Sigmoid colon (tissue), 7 donors: ENCODE results near the gene DYNLL2. TPM values are rescaled to one million over a fixed set of nuclear protein-coding genes. Genes with fewer than 3 reads are reported as not detected.
"Not testable (repeated sequence)": the region's sequence is repeated elsewhere in the genome, so short reads cannot be mapped to it uniquely, and the experiment has no call there.

Experiments
- DNase-seq: peaks from one replicate; pipeline ENCODE4 v3.0.0-alpha.2; 2019
- H3K27ac ChIP-seq, 4 donors: fragments of 200-600 bp; sonication (generic); one replicate each; pipeline ENCODE4 v1.5.1; 2016 to 2019; ENCODE audit warnings: mild to moderate bottlenecking in 1 of 4
- H3K27me3 ChIP-seq, 3 donors: fragments of 200-600 bp; sonication (generic); one replicate each; pipeline ENCODE4 v1.5.1; 2019; ENCODE audit warnings: mild to moderate bottlenecking in 1 of 3
- H3K36me3 ChIP-seq, 4 donors: fragments of 200-600 bp; sonication (generic); one replicate each; pipeline ENCODE4 v1.5.1; 2016 to 2019
- H3K4me1 ChIP-seq, 4 donors: fragments of 200-600 bp; sonication (generic); one replicate each; pipeline ENCODE4 v1.5.1; 2017 to 2019
- H3K4me3 ChIP-seq, 4 donors: fragments of 200-600 bp; sonication (generic); one replicate each; pipeline ENCODE4 v1.5.1; 2017 to 2019; ENCODE audit warnings: mild to moderate bottlenecking in 2 of 4, moderate library complexity in 1 of 4
- H3K9me3 ChIP-seq, 4 donors: fragments of 200-600 bp in 3 of 4; sonication (generic) in 3 of 4; one replicate each; pipeline versions ENCODE4 v1.5.1 to v1.6.1; 2013 to 2019
- EP300 ChIP-seq, 4 donors: sonication (generic); formaldehyde crosslinking; IDR thresholded peaks; one replicate each; pipeline ENCODE4 v1.6.1; 2017; ENCODE audit warnings: antibody characterized with exemption in 4 of 4
- POLR2A ChIP-seq, 2 donors: fragments of 450-650 bp; IDR thresholded peaks; one replicate each; pipeline ENCODE4 v1.6.1; 2016; ENCODE audit warnings: antibody characterized with exemption in 2 of 2, mild to moderate bottlenecking in 2 of 2, moderate library complexity in 2 of 2
- POLR2AphosphoS5 ChIP-seq, 4 donors: sonication (generic); formaldehyde crosslinking; IDR thresholded peaks; one replicate each; pipeline ENCODE4 v1.6.1; 2017; ENCODE audit warnings: antibody characterized with exemption in 4 of 4
- WGBS, 2 donors: extraction: QIAGEN DNeasy Blood & Tissue Kit; methylation state at CpG; one replicate each; pipeline ENCODE4 v1.1.7; 2013; 5-methylcytosine and 5-hydroxymethylcytosine counted together
- intact Hi-C: fragments of 100-400 bp; cut with DNase I; formaldehyde crosslinking; loops from one replicate; pipeline ENCODE4 v1.15.1; 2023
- polyA plus RNA-seq, 3 donors: library from polyadenylated mRNA; stranded (reverse); fragments of 200-250 nt; gene quantifications; one replicate each; pipeline ENCODE4 v1.2.3, GENCODE V29; 2013
- total RNA-seq, 4 donors: library from RNA; depleted of rRNA; stranded (reverse); fragments of >200 nt; gene quantifications; one replicate each; pipeline ENCODE4 v1.1.0, GENCODE V29; 2016
- TF ChIP-seq, protein P1 (sequence below), 4 experiments: fragments of 450-650 bp in 3 of 4; fragments of 200-600 bp in 1 of 4; IDR thresholded peaks; one replicate each; pipeline ENCODE4 v1.5.1; 2016 to 2019; ENCODE audit warnings: antibody characterized with exemption in 4 of 4, mild to moderate bottlenecking in 3 of 4, moderate library complexity in 2 of 4
- donor health status: healthy with polysubstance abuse.
- donor health status: Bipolar disorder and iron deficiency.
- donor health status: healthy.

Gene DYNLL2
- total and polyA plus RNA-seq, 7 donors: 19.4 to 44.9 (median 26.4) TPM

GRCh38 chr17:58113947-58114346 is 30.7 kb downstream of the DYNLL2 start:
- TF ChIP-seq EP300 (IDR thresholded peaks at IDR 0.05) (no peak), POLR2AphosphoS5 (IDR thresholded peaks at IDR 0.05) (no peak), POLR2A (IDR thresholded peaks at IDR 0.05) (no peak)
- TF ChIP-seq, protein P1, sequence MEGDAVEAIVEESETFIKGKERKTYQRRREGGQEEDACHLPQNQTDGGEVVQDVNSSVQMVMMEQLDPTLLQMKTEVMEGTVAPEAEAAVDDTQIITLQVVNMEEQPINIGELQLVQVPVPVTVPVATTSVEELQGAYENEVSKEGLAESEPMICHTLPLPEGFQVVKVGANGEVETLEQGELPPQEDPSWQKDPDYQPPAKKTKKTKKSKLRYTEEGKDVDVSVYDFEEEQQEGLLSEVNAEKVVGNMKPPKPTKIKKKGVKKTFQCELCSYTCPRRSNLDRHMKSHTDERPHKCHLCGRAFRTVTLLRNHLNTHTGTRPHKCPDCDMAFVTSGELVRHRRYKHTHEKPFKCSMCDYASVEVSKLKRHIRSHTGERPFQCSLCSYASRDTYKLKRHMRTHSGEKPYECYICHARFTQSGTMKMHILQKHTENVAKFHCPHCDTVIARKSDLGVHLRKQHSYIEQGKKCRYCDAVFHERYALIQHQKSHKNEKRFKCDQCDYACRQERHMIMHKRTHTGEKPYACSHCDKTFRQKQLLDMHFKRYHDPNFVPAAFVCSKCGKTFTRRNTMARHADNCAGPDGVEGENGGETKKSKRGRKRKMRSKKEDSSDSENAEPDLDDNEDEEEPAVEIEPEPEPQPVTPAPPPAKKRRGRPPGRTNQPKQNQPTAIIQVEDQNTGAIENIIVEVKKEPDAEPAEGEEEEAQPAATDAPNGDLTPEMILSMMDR (IDR thresholded peaks at IDR 0.05): no peak
- Histone ChIP-seq H3K4me1 (no peaks in the 10 kb centered on the region), H3K4me3 (no peak overlapping the region), H3K27me3 (no peaks in the 10 kb centered on the region), H3K9me3 (no peaks in the 10 kb centered on the region), H3K36me3 (no peaks in the 10 kb centered on the region), H3K27ac (no peak overlapping the region)
- WGBS, 2 donors: 83 to 87% methylated on average over 4 of the region's 4 CpGs
- DNase-seq: no peak
- intact Hi-C loops: loop anchor here (2.0 to 10.0 kb wide), 3 partner anchors 107 to 979 kb away; partner anchors contain the start of gene SRSF1

GRCh38 chr17:58117382-58117781 is 34.2 kb downstream of the DYNLL2 start:
- H3K9me3 ChIP-seq: no peaks in the 10 kb centered on the region
- TF ChIP-seq EP300 (IDR thresholded peaks at IDR 0.05) (no peak), POLR2AphosphoS5 (IDR thresholded peaks at IDR 0.05) (no peak), POLR2A (IDR thresholded peaks at IDR 0.05) (no peak)
- TF ChIP-seq, protein P1 (IDR thresholded peaks at IDR 0.05): no peak
- H3K4me1 ChIP-seq: no peaks in the 10 kb centered on the region
- no peaks in the 10 kb centered on the region for H3K27me3 ChIP-seq
- intact Hi-C loops: loop anchor here (10.0 kb wide), 1 partner anchor 983 kb away; no protein-coding TSS in a partner anchor
- H3K27ac ChIP-seq: no peak overlapping the region
- WGBS, 2 donors: 90 to 94% methylated on average over 5 of the region's 5 CpGs
- DNase-seq: no peak
- no peaks in the 10 kb centered on the region for H3K36me3 ChIP-seq
- no peak overlapping the region for H3K4me3 ChIP-seq

DNA sequence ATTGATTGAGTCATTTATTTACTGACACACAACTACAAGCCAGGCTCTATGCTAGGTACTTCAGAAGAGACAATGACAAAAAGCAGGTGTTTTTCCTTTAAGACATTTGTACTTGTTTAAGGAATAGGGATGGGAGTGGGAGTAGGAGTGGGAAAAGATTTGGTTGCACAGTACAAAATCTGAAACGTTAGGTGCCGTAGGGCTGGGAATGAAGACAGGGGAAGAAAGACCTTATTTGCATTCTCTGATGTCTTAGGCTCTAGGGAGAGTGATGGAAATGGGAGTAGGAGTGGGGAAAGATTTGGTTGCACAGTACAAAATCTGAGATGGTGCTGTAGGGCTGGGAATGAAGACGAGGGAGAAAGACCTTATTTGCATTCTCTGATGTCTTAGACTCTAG is 36.3 kb downstream of the DYNLL2 start:
- DNase-seq: no peak
- Histone ChIP-seq H3K27ac (no peak overlapping the region), H3K9me3 (no peaks in the 10 kb centered on the region), H3K27me3 (no peaks in the 10 kb centered on the region), H3K4me3 (no peak overlapping the region), H3K36me3 (no peaks in the 10 kb centered on the region), H3K4me1 (no peaks in the 10 kb centered on the region)
- intact Hi-C loops: loop anchor here (10.0 kb wide), 1 partner anchor 985 kb away; no protein-coding TSS in a partner anchor
- no peak for TF ChIP-seq POLR2A (IDR thresholded peaks at IDR 0.05)
- 67 to 74% methylated on average over 3 of the region's 3 CpGs for WGBS, 2 donors

- Histone ChIP-seq H3K27me3 (no peaks in the 10 kb centered on the region), H3K27ac (no peak overlapping the region), H3K9me3 (no peaks in the 10 kb centered on the region), H3K4me1 (no peaks in the 10 kb centered on the region), H3K4me3 (no peak overlapping the region), H3K36me3 (no peaks in the 10 kb centered on the region)
- no peak for DNase-seq
- TF ChIP-seq POLR2A (IDR thresholded peaks at IDR 0.05) (no peak), POLR2AphosphoS5 (IDR thresholded peaks at IDR 0.05) (no peak)
- WGBS, 2 donors: 18 to 25% methylated on average over 7 of the region's 7 CpGs
- intact Hi-C loops: no loop called here
These were observed 37.1 kb downstream of the DYNLL2 start for GRCh38 chr17:58120195-58120822.

DNA sequence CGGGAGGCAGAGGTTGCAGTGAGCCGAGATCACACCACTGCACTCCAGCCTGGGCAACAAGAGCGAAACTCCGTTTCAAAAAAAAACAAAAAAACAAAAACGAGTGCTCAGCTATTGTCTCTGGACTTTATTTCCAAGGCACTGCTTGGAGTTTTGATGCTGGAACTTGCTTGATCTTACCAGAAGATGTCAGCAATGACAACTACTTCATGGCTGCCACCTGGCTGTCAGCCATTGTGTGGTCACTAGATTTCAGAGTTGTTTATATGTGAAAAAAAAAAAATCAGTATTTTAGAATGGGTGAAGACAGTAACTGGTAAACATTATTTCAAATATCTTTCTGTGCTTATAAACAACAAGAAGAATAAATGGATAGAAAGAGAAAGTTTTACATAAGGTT is 38.7 kb downstream of the DYNLL2 start:
- no peak for DNase-seq
- Histone ChIP-seq H3K27ac (no peak overlapping the region), H3K9me3 (no peaks in the 10 kb centered on the region), H3K27me3 (no peaks in the 10 kb centered on the region), H3K4me3 (no peak overlapping the region), H3K36me3 (no peaks in the 10 kb centered on the region), H3K4me1 (no peaks in the 10 kb centered on the region)
- WGBS, 2 donors: 55 to 60% methylated on average over 5 of the region's 5 CpGs
- intact Hi-C loops: no loop called here
- TF ChIP-seq EP300 (IDR thresholded peaks at IDR 0.05) (no peak), POLR2A (IDR thresholded peaks at IDR 0.05) (no peak), POLR2AphosphoS5 (IDR thresholded peaks at IDR 0.05) (no peak)
- TF ChIP-seq, protein P1 (IDR thresholded peaks at IDR 0.05): no peak

- Histone ChIP-seq H3K9me3 (no peaks in the 10 kb centered on the region), H3K36me3 (no peaks in the 10 kb centered on the region), H3K27me3 (peaks cover 0 to 3% (median 0%) of the 10 kb centered on the region in 3 donors), H3K27ac (no peak overlapping the region), H3K4me3 (no peak overlapping the region), H3K4me1 (no peaks in the 10 kb centered on the region)
- DNase-seq: no peak
- intact Hi-C loops: no loop called here
- 28 to 68% methylated on average over 1 of the region's 1 CpG for WGBS, 2 donors
- TF ChIP-seq POLR2A (IDR thresholded peaks at IDR 0.05) (no peak), POLR2AphosphoS5 (IDR thresholded peaks at IDR 0.05) (no peak), EP300 (IDR thresholded peaks at IDR 0.05) (no peak)
- TF ChIP-seq, protein P1 (IDR thresholded peaks at IDR 0.05): no peak
These were observed 44.6 kb downstream of the DYNLL2 start for GRCh38 chr17:58127846-58128245.

- H3K27ac ChIP-seq, intact Hi-C loops, H3K4me3 ChIP-seq, H3K36me3 ChIP-seq, H3K9me3 ChIP-seq, DNase-seq, H3K4me1 ChIP-seq: not testable (repeated sequence)
- 94 to 96% methylated on average over 5 of the region's 5 CpGs for WGBS, 2 donors
- peaks cover 0 to 21% (median 0%) of the 10 kb centered on the region in 3 donors for H3K27me3 ChIP-seq
These were observed 49.5 kb downstream of the DYNLL2 start for GRCh38 chr17:58132697-58133096.
